Endothelial cell of umbilical vein (primary cell): ENCODE measurements around the gene SORCS1. TPM values are rescaled to one million over a fixed set of nuclear protein-coding genes. Genes with fewer than 3 reads are reported as not detected.

Experiments
- BruUV-seq: library from RNA; stranded (reverse); fragments of 400-500 nt; replicated peaks from 2 replicates; lab custom pipeline; 2021; lab: Mats Ljungman, UMichigan
- CTCF ChIA-PET: fragments of 300-600, 350-600 bp; sonication (Branson Sonifier 250); formaldehyde crosslinking; loops from one replicate; lab custom pipeline; 2021; ENCODE audit warnings: antibody characterized with exemption, inconsistent platforms; lab: Charles Lee
- POLR2A ChIA-PET: fragments of 300-600, 350-600 bp; sonication (Branson Sonifier 250); formaldehyde crosslinking; loops from one replicate; lab custom pipeline; 2021; ENCODE audit warnings: antibody characterized with exemption, inconsistent platforms; lab: Charles Lee
- DNase-seq: peaks from one replicate; pipeline ENCODE4 v3.0.0-alpha.2; 2011; ENCODE audit warnings: low read depth, low spot score
- FAIRE-seq: peaks from 2 replicates; lab custom pipeline; 2011; peaks lifted over from hg19 to GRCh38; lab: Jason Lieb, UNC
- H2AFZ ChIP-seq: 2 replicates; pipeline ENCODE4 v1.6.0; 2012; ENCODE audit warnings: low read depth, low read length, control low read depth, inconsistent platforms
- H3K27ac ChIP-seq: 2 replicates; pipeline ENCODE4 v1.5.1; 2011; ENCODE audit warnings: low read depth, mild to moderate bottlenecking, control low read depth, low read length, moderate library complexity; ENCODE audit not compliant: insufficient read depth
- H3K27me3 ChIP-seq, 2 experiments: 2 replicates each; pipeline versions ENCODE4 v1.6.0 to v1.6.1; 2011; ENCODE audit warnings: low read length in 2 of 2, mixed read lengths in 1 of 2; ENCODE audit not compliant: control insufficient read depth in 2 of 2, insufficient read depth in 2 of 2
- H3K36me3 ChIP-seq, 2 experiments: 2 replicates in 1 of 2; 3 replicates in 1 of 2; pipeline ENCODE4 v1.5.1; 2011; ENCODE audit warnings: low read length in 2 of 2, mild to moderate bottlenecking in 1 of 2, moderate library complexity in 1 of 2; ENCODE audit not compliant: control insufficient read depth in 2 of 2, insufficient read depth in 2 of 2; ENCODE audit errors: extremely low read depth in 1 of 2
- H3K4me1 ChIP-seq: 3 replicates; pipeline ENCODE4 v1.5.1; 2011; ENCODE audit warnings: mild to moderate bottlenecking, low read length; ENCODE audit not compliant: control insufficient read depth, insufficient read depth; ENCODE audit errors: extremely low read depth
- H3K4me2 ChIP-seq: 2 replicates; pipeline ENCODE4 v1.6.1; 2011; ENCODE audit warnings: low read length, control low read depth, mixed read lengths; ENCODE audit not compliant: insufficient read depth
- H3K4me3 ChIP-seq, 3 experiments: fragments of 200-600 bp in 1 of 3; sonication (generic), shearing (Covaris generic) in 1 of 3; replicated peaks in 1 of 3; 2 replicates each; pipeline ENCODE4 v1.5.1; 2011 to 2016; ENCODE audit warnings: control low read depth in 3 of 3, low read length in 3 of 3, mild to moderate bottlenecking in 2 of 3, inconsistent platforms in 1 of 3, low read depth in 1 of 3, moderate library complexity in 1 of 3; ENCODE audit not compliant: insufficient read depth in 1 of 3
- H3K79me2 ChIP-seq: 2 replicates; pipeline ENCODE4 v1.6.0; 2012; ENCODE audit warnings: low read length, inconsistent platforms; ENCODE audit not compliant: control insufficient read depth, insufficient read depth
- H3K9ac ChIP-seq: replicated peaks from 2 replicates; pipeline ENCODE3; 2011; ENCODE audit warnings: low read length, control low read depth; ENCODE audit not compliant: insufficient read depth; ENCODE audit errors: extremely low read depth
- H3K9me1 ChIP-seq: replicated peaks from 3 replicates; pipeline ENCODE4 v1.6.0; 2011; ENCODE audit warnings: mild to moderate bottlenecking, low read length; ENCODE audit not compliant: control insufficient read depth, insufficient read depth; ENCODE audit errors: extremely low read depth
- H3K9me3 ChIP-seq: replicated peaks from 2 replicates; pipeline ENCODE4 v1.5.1; 2012; ENCODE audit warnings: low read length, inconsistent platforms; ENCODE audit not compliant: control insufficient read depth, insufficient read depth
- H4K20me1 ChIP-seq: replicated peaks from 2 replicates; pipeline ENCODE3; 2011; ENCODE audit warnings: mild to moderate bottlenecking, low read length; ENCODE audit not compliant: control insufficient read depth, insufficient read depth; ENCODE audit errors: extremely low read depth
- EZH2 ChIP-seq: IDR thresholded peaks from 2 replicates; pipeline ENCODE4 v1.6.1; 2012; ENCODE audit warnings: borderline replicate concordance, low read depth, mild to moderate bottlenecking, moderate library complexity, low read length, inconsistent platforms; ENCODE audit not compliant: severe bottlenecking
- FOS ChIP-seq: IDR thresholded peaks from 2 replicates; pipeline ENCODE4 v1.6.1; 2011; ENCODE audit warnings: mild to moderate bottlenecking, low read length, moderate library complexity, borderline replicate concordance; ENCODE audit not compliant: insufficient read depth
- GATA2 ChIP-seq: IDR thresholded peaks from 2 replicates; pipeline ENCODE4 v1.7.0; 2011; ENCODE audit warnings: low read depth, mild to moderate bottlenecking, moderate library complexity, mixed read lengths, low read length; ENCODE audit not compliant: insufficient read length, insufficient read depth
- JUN ChIP-seq: IDR thresholded peaks from 2 replicates; pipeline ENCODE4 v1.6.1; 2011; ENCODE audit warnings: borderline replicate concordance, low read depth; ENCODE audit not compliant: insufficient read length, insufficient read depth
- MYC ChIP-seq: IDR thresholded peaks from one replicate; pipeline ENCODE4 v1.6.1; 2011; ENCODE audit warnings: mild to moderate bottlenecking, low read depth, low read length
- POLR2A ChIP-seq: IDR thresholded peaks from 2 replicates; pipeline ENCODE4 v1.6.1; 2012; ENCODE audit warnings: low read depth, mild to moderate bottlenecking, control low read depth, low read length
- POLR2AphosphoS5 ChIP-seq: IDR thresholded peaks from 2 replicates; pipeline ENCODE4 v1.6.1; 2012; ENCODE audit warnings: low read depth, mild to moderate bottlenecking, control low read depth, low read length, moderate library complexity; ENCODE audit not compliant: insufficient read depth
- dilution Hi-C: fragments of 300-500 bp; cut with MboI; formaldehyde crosslinking; loops from one replicate; pipeline ENCODE4 v1.15.0; 2019; ENCODE audit warnings: low sequenced_read_pairs; ENCODE audit not compliant: extremely low pct_ligation_motif_present
- intact Hi-C: fragments of 100-400 bp; cut with micrococcal nuclease; formaldehyde crosslinking; loops from one replicate; pipeline ENCODE4 v1.10.0; 2022
- polyA plus RNA-seq, 4 experiments: library from polyadenylated mRNA; depleted of rRNA in 3 of 4; stranded (reverse) in 3 of 4; unstranded in 1 of 4; fragments of >200 nt; gene quantifications; 2 replicates each; pipeline versions ENCODE4 v1.2.1 to v1.2.3, GENCODE V29; 2011 to 2012; ENCODE audit warnings: missing spikeins in 1 of 4
- total RNA-seq: library from RNA; stranded (reverse); gene quantifications from 2 replicates; pipeline ENCODE4 v1.2.3, GENCODE V29; 2021
- TF ChIP-seq, protein P1 (sequence below): IDR thresholded peaks from 2 replicates; pipeline ENCODE4 v1.6.1; 2011; ENCODE audit not compliant: insufficient read depth, insufficient read length
- TF ChIP-seq, protein P2 (sequence below), 2 donors: IDR thresholded peaks; 1 replicate in 1 of 2; 2 replicates in 1 of 2; pipeline ENCODE4 v1.5.1; 2011; ENCODE audit warnings: low read length in 2 of 2, mild to moderate bottlenecking in 2 of 2, moderate library complexity in 2 of 2, control low read depth in 1 of 2, inconsistent platforms in 1 of 2, low read depth in 1 of 2; ENCODE audit not compliant: insufficient read depth in 1 of 2; ENCODE audit errors: extremely low read depth in 1 of 2

SORCS1 gene
- total and polyA plus RNA-seq, 2 donors (not counting 3 experiments of a cell fraction or from before 2014, with no cell fraction given), result not detected

DNA sequence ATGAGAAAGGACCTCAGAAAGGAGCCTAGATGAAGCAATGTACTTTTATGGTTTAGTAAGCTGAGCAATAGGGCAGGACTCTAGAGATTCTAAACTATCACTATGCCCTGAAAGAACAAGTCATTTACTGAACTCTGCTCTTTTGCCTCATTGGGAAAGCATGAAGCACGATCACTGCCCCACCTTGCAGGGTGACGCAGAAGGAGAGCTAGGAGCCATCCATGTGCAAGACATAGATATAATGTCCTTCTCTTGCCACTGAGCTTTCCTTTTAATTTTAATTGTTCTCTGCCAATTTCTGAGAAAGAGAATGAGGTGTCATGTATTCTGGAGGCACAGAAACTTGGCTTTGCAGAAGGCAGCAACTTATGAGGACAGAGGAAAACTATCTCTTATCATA, 108.3 kb downstream of the SORCS1 start:
- dilution Hi-C loops (no loop called here), intact Hi-C loops (no loop called here)
- no peak overlapping the region for H2AFZ ChIP-seq
- BruUV-seq, result no TSS peak
- H3K4me3 ChIP-seq, result no peak overlapping the region
- H3K4me1 ChIP-seq, result no peaks in the 10 kb centered on the region
- CTCF ChIA-PET, result no interaction called here
- no peak for DNase-seq
- no peak overlapping the region for H3K9ac ChIP-seq
- no peaks in the 10 kb centered on the region for H3K9me1 ChIP-seq
- no peak overlapping the region for H3K27ac ChIP-seq
- H3K9me3 ChIP-seq, result peaks cover 5% of the 10 kb centered on the region
- TF ChIP-seq, protein P1, sequence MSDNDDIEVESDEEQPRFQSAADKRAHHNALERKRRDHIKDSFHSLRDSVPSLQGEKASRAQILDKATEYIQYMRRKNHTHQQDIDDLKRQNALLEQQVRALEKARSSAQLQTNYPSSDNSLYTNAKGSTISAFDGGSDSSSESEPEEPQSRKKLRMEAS, result no peak
- no peak for TF ChIP-seq MYC
- TF ChIP-seq, protein P2, sequence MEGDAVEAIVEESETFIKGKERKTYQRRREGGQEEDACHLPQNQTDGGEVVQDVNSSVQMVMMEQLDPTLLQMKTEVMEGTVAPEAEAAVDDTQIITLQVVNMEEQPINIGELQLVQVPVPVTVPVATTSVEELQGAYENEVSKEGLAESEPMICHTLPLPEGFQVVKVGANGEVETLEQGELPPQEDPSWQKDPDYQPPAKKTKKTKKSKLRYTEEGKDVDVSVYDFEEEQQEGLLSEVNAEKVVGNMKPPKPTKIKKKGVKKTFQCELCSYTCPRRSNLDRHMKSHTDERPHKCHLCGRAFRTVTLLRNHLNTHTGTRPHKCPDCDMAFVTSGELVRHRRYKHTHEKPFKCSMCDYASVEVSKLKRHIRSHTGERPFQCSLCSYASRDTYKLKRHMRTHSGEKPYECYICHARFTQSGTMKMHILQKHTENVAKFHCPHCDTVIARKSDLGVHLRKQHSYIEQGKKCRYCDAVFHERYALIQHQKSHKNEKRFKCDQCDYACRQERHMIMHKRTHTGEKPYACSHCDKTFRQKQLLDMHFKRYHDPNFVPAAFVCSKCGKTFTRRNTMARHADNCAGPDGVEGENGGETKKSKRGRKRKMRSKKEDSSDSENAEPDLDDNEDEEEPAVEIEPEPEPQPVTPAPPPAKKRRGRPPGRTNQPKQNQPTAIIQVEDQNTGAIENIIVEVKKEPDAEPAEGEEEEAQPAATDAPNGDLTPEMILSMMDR (IDR thresholded peaks at IDR 0.05; ENCODE audit: extremely low read depth in 1 of 2, insufficient read depth in 1 of 2, low read depth in 1 of 2, low read length in 2 of 2), result no peak
- TF ChIP-seq GATA2, result no peak
- no peak for TF ChIP-seq EZH2
- TF ChIP-seq POLR2A, result no peak
- TF ChIP-seq POLR2AphosphoS5, result no peak
- TF ChIP-seq FOS, result no peak
- TF ChIP-seq JUN, result no peak
- FAIRE-seq, result no peak
- no peaks in the 10 kb centered on the region for H4K20me1 ChIP-seq
- no peaks in the 10 kb centered on the region for H3K36me3 ChIP-seq
- H3K27me3 ChIP-seq, result no peaks in the 10 kb centered on the region
- no peaks in the 10 kb centered on the region for H3K79me2 ChIP-seq
- POLR2A ChIA-PET, result no interaction called here
- no peak overlapping the region for H3K4me2 ChIP-seq
